Stimulated activated CD4-positive, alpha-beta T cell treated with anti-CD3 and anti-CD28 coated beads, Interleukin-4, amount 100 ng/mL, for 24 hours (primary cell): ENCODE results near the gene EXOC1.

ENCODE experiments used
- DNase-seq: peaks from one replicate; pipeline ENCODE4 v3.0.0-alpha.2; 2020

EXOC1 gene

DNA sequence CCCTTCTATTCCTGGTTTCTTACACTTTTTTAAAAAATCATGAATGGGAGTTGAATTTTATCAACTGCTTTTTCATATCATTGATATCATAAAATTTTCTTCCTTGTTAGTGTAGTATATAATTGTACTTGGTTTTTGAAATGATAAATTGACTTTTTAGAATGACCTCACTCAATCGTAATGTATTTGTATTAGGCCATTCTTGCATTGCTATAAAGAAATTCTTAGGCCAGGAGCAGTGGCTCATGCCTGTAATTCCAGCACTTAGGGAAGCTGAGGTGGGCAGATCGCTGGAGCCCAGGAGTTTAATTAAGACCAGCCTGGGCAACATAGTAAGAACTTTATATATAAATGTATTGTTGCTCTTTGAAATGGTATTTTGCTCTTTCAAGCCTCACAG, 6.3 kb downstream of the EXOC1 start:
- no peak for DNase-seq

DNA sequence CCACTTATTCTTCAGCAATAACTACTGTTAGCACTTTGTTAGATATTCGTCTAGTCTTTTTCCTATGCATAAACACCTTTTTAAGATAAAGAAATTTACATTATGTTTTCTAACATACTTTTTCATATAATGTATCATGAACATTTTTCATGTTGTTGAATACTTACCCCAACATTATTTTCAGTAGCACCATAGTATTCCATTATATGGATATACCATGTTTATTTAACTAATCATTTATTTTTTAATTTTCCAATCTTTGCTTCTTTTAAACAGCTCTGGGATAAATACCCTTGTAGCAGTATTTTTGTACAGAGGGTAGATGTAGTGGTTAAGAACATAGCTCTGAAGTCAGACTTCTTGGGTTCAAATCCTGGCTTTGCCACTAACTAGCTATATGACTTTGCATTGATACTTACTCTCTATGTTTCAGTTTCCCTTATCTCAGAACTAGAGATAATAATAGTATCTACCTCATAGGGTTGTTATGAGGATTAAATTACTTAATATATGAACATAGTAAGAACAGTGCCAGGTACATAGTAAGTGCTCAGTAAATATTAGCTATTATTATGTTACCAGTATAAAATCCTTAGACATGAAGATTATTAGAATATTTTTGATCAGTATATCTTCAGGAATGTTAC, 11.3 kb downstream of the EXOC1 start:
- DNase-seq = no peak

DNA sequence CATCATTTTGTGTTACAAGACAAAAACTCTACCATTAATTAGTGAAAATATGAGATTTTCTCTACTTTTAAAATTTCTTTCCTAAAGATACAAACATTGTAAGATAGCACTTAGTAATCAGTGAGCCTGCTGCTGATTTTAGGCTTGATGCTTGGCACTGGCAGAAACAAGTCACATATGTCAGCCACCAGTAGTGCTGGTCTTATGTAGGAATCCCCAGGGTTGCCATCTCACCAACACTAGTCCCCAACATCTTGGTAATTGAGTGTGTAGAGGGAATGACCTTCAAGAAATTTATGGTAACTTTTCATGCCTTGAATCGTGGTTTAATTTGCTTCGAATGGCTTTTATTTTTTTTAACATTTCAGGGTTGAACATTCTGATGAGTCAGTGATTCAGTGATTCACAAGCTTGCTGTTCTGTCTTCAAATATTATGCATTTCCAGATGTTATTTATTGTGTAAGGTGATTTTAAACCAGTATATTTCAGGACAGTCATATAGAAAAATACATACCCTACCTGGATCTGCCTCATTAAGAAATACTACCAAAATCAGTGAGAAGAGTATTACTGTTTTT, 11.9 kb downstream of the EXOC1 start:
- DNase-seq = no peak

DNA sequence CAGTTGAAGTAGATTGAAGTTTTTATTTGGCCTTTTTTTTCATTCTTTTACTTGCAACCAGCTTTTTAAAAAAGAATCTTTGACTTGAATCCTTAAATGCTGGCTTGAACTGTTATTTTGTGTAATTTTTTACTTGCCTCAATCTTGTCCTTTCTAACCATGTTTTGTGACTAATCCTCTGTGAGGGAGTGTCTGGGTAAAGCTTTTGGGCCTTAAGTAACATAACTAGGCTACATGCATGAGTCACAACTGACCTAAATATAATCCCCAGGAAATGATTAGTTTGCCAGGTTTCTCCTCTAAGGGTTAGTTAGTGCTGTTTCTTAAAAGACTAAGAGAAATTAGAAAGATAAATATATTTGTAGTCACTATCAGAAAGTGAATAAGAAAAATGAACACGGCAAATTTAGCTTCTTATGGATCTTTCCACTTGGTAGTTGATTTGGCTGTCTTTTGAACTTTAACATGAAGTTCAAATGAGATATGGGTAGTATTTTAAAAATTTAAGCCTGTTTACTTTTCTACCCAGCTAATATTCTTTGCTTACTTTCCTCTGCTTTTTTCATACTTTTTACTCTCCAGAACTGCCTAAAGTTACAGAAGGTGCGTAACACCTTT, 13.0 kb downstream of the EXOC1 start:
- DNase-seq = no peak

DNA sequence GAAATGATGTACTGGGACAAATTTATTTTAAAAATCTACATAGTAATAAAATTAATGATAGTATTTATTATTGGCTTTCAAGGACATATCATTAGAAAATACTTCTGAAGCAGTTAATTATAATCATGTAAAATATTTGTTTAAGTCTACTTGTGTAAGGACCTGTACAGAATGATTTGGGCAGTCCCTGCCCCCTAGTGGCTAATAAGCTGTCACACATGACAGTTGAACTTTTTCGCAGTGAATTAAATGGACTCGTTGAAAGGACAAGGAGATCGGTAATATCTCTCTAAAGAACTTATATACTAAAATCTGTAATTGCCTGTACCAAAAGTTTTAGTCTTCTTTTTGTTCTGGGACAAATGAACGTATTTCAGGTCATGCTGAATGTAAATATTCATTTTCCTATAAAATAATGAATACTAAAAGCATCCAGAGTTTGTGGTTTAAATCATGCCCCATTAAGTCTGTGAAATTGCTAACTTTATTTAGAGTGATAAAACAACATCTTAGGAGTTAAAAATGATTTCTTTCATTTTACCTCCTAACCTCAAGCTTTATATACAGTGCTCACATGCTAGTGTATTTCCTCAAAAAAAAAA, 13.6 kb downstream of the EXOC1 start:
- peak; percentile 32 for DNase-seq

DNA sequence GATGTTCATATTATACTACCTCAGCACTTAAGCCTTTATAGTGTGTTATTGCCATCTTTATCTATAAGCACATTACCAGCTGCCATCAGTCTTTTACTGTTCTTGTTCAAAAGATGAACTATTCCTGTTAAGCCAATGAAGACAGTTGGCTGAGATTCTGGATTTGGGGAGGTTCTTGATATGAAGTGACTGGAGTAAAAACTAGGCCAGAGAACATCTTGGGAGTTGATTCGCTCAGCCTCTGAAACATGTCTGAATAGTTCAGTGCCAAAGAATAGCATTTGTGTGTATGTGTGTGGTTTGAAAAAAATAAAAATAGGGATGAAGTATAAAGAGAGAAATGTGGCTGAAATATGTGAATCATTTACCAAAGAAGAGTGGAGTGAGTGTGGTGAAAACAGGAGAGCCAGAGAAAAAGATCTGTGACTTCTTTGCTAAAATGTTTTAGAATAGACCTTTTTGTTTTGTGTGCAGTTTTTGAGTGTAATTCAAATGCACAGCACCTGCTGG, 15.2 kb downstream of the EXOC1 start:
- no peak for DNase-seq

DNA sequence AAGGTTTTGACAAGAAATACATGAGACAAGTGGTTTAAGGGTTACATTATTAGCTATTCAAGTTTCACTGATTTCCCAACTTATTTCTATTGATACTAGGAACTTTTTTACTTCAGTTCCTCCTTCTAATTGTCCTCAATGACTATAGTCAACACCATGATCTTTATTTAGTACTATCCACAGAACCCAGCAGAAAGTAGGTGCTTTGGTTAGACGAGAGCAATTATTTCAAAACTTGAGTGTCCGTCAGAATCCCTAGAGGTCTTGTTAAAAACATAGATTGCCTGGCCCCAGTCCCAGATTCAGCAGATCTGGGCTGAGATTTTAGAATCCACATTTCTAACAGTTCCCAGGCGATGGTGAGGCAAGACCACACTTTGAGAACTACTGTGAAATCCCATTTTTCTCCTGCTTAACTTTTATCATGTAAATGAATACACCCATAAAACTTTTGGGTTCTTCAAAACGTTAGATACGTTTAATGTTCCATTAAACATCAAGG, 17.9 kb downstream of the EXOC1 start:
- no peak for DNase-seq

DNA sequence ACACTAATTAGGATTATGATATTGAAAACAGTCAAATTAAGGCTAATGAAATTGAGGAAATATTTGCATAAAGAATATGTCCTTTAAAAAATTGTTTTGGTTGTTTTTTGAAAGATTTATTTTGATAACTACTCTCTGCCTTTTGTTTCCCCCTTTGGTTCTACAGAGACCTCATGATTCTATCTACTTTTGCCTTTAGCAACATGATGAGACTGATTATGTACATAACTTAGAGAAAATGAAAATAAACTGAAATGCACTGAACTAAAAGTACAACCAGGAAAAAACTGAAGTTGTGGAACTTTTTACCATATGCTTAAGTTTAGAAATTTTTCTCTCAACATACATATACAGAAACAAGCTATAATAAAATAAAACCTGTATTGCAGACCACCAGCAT, 21.4 kb downstream of the EXOC1 start:
- DNase-seq = no peak

DNA sequence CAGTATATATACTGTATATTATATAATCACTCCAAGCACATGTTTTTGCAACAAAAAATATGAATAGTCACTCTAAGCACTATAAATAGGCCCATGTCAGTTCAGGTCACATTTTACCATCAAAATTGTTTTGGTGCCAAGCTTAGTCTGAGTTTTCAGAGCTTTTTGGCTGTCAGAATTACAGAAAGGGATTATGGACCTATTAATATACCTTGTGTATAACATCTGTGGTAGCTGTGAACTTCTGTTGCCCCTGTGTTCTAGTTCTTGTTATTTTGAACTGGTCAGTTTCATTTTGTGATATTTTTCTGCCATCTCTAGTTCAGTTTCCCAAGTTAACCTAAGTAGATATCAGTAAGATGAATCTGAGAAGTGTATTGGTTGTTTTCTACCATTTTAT, 22.9 kb downstream of the EXOC1 start:
- DNase-seq = no peak

DNA sequence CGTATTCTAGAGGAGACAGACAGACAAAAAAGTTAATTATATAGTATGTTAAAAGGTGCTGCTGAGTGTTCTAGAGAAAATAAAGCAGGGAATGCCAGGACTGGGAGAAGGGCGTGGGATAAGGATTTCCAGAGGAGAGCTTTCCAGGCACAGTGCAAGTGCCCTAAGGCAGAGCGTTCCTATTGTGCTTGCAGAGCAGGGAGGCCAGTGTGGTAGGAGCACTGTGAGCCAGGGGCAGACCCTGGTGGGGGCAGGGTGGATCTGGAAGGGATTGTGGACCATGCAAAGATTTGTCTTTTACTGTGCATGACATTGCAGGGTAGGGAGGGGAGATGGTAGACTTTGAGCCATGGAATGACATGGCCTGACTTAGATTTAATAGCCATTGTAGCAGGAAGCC, 25.8 kb downstream of the EXOC1 start:
- DNase-seq = no peak

DNA sequence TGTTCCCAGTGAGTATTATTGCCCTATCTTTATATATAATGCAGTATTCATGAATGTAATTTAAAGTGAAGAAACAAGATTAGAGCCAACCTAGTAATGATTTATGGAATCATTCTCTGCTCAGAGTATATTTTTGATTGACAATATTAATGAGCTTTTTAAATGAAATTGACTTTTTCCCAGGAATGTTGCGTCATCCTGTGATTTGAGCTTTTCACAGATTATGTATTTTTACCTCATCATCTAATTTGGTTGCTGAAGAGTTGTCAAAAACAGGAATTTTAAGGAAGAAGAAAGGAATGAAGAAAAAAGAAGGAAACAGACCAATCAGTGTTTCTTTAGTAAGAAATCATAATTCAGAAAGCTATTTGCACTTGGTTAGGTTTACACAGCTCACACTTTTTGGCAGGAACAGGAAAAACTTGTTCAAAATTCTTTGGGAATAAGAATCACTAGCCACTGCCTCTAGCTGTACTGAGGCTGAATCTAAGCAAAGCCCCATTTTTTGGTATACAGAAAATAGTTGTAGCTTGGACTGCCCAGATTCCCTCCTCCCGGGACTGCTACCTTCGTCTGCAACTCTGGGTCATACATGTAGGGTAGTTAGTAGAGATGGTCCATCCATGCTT, 27.3 kb downstream of the EXOC1 start:
- no peak for DNase-seq

DNA sequence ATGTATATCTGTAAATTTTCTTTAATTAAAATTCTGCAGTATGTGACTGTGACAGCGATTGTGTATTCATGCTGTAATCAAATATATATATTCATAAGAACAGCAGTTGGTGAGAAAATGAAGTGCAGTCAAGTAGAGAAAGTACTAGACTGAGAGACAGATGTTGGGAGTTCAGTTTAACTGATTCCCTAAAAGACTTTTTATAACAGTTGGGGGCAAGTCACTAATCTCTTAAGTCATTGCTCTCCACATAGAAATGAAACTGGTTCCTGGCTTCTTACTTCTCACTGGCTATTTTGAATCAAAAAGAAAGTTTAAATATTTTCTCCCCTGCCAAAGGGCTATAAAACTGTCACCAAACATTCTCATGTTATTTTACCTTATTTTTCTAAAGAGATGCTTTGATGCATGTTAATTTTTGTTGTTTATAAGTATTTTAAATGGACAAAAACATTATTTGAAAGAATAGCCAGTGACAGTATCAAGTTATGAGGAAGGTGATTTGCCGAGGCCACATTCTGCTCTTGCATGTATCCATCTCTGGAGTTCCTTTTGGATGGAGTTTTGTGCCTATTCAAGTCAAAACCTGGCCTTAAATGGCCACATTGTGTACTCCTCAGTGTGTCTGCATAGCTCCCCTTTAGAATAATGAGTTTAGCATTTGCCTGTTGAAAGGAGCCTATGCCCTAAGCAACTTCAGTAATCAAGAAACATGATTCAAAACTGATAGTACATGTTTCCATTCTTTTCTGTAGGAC, 30.8 kb downstream of the EXOC1 start:
- DNase-seq = no peak

DNA sequence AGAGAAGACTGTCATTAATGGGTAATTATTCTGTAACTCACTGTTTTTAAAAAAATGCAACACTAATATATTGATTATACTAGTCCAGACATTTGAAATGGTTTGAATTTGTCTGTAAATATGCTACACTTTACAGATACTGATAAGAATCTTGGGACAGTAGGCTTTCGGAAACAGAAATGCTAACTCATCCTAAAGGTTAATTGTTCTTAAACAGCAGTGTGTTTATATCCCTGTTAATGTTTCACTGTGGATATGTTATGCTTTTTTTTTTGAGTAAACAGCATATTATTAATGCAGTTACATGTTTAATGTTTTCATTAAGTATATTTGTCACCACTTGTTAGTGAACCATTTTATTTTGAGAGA, 31.4 kb downstream of the EXOC1 start:
- no peak for DNase-seq

DNA sequence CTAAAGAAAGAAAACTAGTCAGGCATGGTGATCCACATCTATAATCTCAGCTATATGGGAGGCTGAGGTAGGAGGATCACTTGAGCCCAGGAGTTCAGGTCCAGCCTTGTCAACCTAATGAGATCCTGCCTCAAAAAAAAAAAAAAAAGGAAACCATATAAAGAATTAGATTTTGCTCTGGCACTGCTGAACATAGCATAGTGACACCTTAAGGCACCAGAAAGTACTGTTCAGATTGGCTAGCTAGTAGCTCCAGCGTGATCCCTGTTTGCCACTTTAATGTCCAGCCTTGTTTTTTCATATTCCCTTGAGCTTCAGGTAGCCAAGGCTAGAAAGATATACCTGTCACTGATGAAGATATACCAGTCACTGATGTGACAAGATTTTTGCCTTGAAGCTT, 34.1 kb downstream of the EXOC1 start:
- DNase-seq = no peak

DNA sequence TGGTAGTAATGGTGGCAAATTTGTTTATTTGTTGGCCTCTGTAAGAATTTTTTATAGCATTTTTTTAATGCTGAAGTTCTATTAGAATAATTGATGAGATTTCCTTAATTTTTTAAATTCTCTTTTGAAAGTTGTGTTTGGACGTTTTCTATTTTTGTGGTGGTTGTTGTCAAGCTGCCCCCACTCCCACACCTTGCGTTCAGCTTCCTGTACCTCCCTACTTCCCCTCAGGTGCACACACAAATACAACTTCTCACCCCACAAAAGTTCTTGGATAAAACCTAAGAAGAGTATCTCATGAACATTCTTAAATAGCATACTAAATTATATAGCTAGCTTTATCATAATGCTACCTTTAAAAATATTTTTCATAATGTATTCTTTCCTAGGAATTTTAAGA, 38.7 kb downstream of the EXOC1 start:
- DNase-seq = no peak

DNA sequence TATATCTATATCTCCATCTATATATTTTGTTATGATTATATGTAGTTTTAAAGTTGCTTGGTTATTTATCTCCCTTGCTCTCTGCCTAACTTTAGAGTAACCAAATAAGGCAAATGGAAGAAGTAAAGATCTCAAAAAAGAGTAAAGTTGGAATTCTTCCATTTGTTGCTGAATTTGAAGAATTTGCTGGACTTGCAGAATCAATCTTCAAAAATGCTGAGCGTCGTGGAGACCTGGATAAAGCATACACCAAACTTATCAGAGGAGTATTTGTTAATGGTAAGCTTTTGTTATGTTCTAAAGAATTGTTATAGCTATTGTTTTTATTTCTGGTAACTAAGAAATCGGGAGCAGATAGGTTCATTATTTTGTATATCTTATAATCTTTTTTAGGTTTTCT, 43.2 kb downstream of the EXOC1 start:
- DNase-seq = no peak

DNA sequence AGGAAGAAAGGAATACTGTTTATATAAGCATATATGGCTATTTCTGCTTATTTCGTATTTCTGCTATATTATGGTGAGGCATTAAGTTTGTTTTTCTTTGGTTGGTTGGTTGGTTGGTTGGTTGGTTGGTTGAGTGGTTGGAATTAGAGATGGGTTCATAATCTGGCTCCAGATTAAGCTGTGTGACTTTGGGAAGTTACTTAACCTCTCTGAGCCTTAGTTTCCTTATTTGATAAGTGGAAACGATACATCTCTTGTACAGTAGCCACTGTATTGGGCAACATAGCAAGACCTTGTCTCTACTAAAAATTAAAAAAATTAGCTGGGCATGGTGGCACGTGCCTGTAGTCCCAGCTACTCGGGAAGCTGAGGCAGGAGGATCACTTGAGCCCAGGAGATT, 49.2 kb downstream of the EXOC1 start:
- no peak for DNase-seq

DNA sequence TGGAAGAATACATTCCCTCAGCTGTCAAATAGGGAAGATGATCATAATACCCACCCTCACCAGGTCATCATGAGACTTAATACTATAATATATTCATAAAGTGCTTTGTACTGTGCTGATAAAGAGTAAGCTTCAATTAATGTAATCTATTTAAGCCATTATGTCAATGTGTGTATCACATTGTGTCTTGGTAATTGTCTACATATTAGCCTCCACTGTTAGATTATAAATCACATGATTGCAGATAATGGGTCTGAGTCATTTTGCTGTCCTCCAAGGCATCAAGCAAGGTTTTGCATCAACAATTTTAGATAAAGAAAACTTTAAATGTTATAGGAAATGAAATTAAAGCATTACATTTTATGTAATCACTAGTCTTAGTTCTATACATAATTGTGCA, 50.1 kb downstream of the EXOC1 start:
- DNase-seq = no peak

DNA sequence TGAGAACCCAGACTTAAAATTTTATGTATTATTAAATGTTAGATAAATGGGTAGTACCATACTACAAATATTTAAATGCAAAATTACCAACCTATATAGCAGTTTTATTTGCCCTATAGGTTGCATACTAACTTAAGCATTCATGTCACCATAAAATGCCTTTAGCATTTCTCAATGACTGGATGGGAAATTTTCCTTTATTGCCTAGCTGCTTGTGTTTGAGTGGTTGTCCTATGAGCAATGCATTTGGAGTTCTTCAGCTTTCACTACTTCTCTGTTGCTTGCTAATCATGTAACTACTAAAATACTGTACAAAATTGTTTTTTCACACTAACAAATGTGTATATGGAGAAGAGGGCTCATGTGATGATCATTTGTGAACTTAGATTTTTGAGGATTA, 51.1 kb downstream of the EXOC1 start:
- DNase-seq = no peak

DNA sequence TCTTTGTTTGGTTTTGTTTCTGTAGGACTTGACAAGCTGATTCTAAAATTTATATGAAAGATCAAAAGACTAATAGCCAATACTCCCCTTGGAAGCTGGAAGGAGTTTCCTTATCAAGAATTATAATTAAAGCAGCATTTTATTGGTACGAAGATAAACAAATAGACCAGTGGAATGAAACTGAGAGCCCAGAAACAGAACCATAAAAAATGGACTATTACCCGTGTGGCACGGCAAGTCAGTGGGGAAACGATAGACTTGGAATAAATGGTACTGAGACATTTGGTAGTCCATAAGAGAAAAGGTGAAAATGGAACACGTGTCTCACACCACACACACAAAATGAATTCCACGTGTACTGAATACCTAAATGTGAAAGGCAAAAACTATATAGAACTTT, 52.9 kb downstream of the EXOC1 start:
- no peak for DNase-seq

DNA sequence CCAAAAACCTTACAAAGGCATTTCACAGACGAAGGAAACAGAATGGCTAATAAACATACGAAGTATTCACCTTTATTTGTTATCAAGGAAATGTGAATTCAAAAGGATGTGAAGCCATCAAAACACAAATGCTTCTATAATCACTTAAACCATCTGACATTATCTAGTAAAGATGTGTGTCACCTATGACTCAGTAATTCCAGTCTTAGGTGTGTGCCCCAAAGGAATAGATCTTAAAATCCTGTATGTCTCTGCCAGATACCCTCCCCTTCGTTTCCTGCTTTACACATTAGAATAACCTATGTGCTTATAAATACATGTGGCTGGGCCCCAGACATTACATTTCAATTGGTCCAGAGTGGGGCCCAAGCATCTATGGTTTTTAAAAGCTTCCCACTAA, 53.5 kb downstream of the EXOC1 start:
- peak; percentile 4 for DNase-seq

DNA sequence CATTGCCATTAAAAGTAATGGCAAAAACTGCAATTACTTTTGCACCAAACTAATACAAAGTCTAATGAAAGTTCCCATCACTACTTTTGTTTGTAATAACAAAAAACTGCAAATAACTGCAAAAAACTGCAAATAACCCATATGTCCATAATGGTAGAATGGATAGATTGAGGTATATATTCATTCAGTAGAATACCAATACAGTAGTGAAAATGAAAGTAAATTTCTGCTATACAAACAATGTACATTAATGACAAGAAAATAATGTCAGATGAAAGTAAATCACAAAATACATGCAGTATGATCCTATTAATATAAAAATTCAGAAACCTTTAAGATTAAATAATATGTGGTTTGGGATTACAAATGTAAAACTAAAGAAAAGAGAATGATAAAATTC, 54.0 kb downstream of the EXOC1 start:
- DNase-seq = no peak

DNA sequence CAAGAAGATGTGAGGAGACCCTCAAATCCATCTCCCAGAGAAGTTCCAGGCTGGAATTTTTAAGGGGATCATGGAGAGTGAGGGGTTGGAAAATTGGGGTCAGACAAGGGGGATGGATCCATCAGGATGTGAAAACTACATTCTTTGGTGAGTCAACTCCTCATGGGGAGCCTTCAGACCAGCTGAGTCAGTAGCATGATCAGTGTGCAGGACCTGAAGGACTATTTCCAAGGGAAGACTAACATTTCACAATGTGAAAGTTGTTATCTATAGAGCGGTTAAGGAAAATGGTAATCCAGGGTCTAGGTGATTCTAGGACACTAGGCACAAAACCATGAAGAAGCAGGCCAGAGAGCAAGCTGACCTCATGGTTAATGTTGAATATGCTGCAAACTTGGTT, 56.7 kb downstream of the EXOC1 start:
- no peak for DNase-seq
